Aorta (tissue), 5 donors: ENCODE results near the gene ZBTB7B. TPM values are rescaled to one million over a fixed set of nuclear protein-coding genes. Genes with fewer than 3 reads are reported as not detected.

Experiments
- ATAC-seq: fragments of 200-7000 bp; cut with Tn5 transposase; one replicate; pipeline ENCODE4 v1.9.1; 2022; ENCODE audit warnings: moderate library complexity; ENCODE audit not compliant: low FRiP score
- DNase-seq, 2 donors: peaks; one replicate each; pipeline ENCODE4 v3.0.0-alpha.2; 2020
- H3K27ac ChIP-seq, 2 donors: one replicate each; pipeline ENCODE4 v1.5.1; 2013; ENCODE audit warnings: low read length in 2 of 2, mild to moderate bottlenecking in 2 of 2, moderate library complexity in 2 of 2, control low read depth in 1 of 2, inconsistent platforms in 1 of 2, low read depth in 1 of 2
- H3K27me3 ChIP-seq, 2 donors: one replicate each; pipeline ENCODE4 v1.6.1; 2013; ENCODE audit warnings: control low read depth in 1 of 2, low read length in 1 of 2, mild to moderate bottlenecking in 1 of 2, moderate library complexity in 1 of 2; ENCODE audit not compliant: insufficient read depth in 2 of 2, control insufficient read depth in 1 of 2
- H3K36me3 ChIP-seq, 2 donors: one replicate each; pipeline ENCODE4 v1.6.1; 2013; ENCODE audit warnings: control low read depth in 1 of 2, low read length in 1 of 2, mild to moderate bottlenecking in 1 of 2; ENCODE audit not compliant: insufficient read depth in 2 of 2, control insufficient read depth in 1 of 2
- H3K4me1 ChIP-seq, 2 donors: one replicate each; pipeline ENCODE4 v1.6.1; 2013; ENCODE audit warnings: low read length in 2 of 2, control low read depth in 1 of 2, mild to moderate bottlenecking in 1 of 2, moderate library complexity in 1 of 2; ENCODE audit not compliant: insufficient read depth in 2 of 2, control insufficient read depth in 1 of 2
- H3K4me3 ChIP-seq, 2 donors: one replicate each; pipeline ENCODE4 v1.5.1; 2013; ENCODE audit warnings: low read length in 2 of 2, control low read depth in 1 of 2, mild to moderate bottlenecking in 1 of 2
- H3K9me3 ChIP-seq: one replicate; pipeline ENCODE4 v1.6.1; 2013; ENCODE audit warnings: mild to moderate bottlenecking, low read length; ENCODE audit not compliant: control insufficient read depth
- WGBS, 2 donors: extraction: QIAGEN DNeasy Blood & Tissue Kit; methylation state at CpG; one replicate each; pipeline ENCODE4 v1.1.7; 2013; 5-methylcytosine and 5-hydroxymethylcytosine counted together
- intact Hi-C, 2 donors: fragments of 100-400 bp; cut with DNase I; formaldehyde crosslinking; loops; one replicate each; pipeline versions ENCODE4 v1.14.2 to v1.15.0; 2022
- polyA plus RNA-seq, 2 donors: library from polyadenylated mRNA; stranded (reverse); fragments of 200-250 nt; gene quantifications; one replicate each; pipeline ENCODE4 v1.2.3, GENCODE V29; 2013
- total RNA-seq, 2 donors: library from RNA; stranded (reverse); fragmentation: NEBNext Ultra II Directional; extraction: Animal tissue kit (Norgen Biotek cat#: 25700); gene quantifications; one replicate each; pipeline ENCODE4 v1.2.1, GENCODE V29; 2021
- donor health status: healthy with polysubstance abuse.
- donor health status: Bipolar disorder and iron deficiency.
- donor health status: DM: no; HTN: no; CAD: no.
- donor health status: DM: no; HTN: no; CAD: no.
- donor health status: DM: yes; HTN: yes; CAD: no.

ZBTB7B gene
- total and polyA plus RNA-seq, 4 donors, result 23.3 to 71.1 (median 39.6) TPM

DNA sequence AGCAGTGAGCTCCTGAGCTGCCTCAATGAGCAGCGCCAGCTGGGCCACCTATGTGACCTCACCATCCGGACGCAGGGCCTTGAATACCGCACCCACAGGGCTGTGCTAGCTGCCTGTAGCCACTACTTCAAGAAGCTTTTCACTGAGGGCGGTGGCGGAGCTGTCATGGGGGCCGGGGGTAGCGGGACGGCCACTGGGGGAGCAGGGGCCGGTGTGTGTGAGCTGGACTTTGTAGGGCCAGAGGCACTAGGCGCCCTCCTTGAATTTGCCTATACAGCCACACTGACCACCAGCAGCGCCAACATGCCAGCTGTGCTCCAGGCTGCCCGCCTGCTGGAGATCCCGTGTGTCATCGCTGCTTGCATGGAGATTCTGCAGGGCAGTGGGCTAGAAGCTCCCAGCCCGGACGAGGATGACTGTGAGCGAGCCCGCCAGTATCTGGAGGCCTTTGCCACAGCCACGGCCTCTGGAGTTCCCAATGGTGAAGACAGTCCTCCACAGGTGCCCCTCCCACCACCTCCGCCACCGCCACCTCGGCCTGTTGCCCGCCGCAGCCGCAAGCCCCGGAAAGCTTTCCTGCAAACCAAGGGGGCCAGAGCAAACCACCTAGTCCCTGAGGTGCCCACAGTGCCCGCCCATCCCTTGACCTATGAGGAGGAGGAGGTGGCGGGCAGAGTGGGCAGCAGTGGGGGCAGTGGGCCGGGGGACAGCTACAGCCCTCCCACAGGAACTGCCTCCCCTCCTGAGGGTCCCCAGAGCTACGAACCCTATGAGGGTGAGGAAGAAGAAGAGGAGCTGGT lies 12.3 kb downstream of the ZBTB7B start:
- intact Hi-C loops, result loop anchor here (5.0 kb wide), 2 partner anchors 48 to 58 kb away; partner anchors contain the start of gene PBXIP1 (in 1 of the 2)
- no peaks in the 10 kb centered on the region for H3K4me1 ChIP-seq
- no peaks in the 10 kb centered on the region for H3K27me3 ChIP-seq
- no peaks in the 10 kb centered on the region for H3K9me3 ChIP-seq
- H3K27ac ChIP-seq, result no peak overlapping the region
- H3K36me3 ChIP-seq, result no peaks in the 10 kb centered on the region
- 90 to 91% methylated on average over 29 to 31 of the region's 31 CpGs for WGBS, 2 donors
- no peak overlapping the region for H3K4me3 ChIP-seq
- DNase-seq (no peak), ATAC-seq (no peak)

DNA sequence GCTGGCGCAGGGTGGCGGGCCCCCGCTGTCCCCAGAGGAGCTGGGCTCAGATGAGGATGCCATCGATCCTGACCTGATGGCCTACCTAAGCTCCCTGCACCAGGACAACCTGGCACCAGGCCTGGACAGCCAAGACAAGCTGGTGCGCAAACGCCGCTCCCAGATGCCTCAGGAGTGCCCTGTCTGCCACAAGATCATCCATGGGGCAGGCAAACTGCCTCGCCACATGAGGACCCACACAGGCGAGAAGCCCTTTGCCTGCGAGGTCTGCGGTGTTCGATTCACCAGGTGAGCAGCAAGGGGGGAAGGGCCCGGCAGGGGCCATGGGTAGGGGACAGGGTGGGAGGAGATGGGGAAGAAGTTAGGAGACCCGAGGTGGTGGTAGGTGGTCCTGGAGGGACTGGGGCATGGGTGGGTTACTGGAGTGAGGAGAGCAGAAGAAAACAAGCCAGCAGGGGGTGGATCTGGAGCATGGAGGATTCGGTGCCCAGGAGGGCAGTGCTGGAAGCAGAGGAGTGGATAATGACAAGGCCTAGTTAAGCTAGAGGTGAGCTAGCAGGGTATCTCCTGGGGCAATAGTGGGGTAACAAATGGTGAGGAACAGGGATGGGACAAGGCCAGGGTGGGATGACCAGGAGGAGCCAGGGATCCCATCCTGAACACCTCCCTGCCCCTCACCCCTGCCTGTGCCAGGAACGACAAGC lies 13.1 kb downstream of the ZBTB7B start:
- no peak overlapping the region for H3K27ac ChIP-seq
- intact Hi-C loops, result loop anchor here (5.0 kb wide), 2 partner anchors 48 to 58 kb away; partner anchors contain the start of gene PBXIP1 (in 1 of the 2)
- DNase-seq, result no peak

GRCh38 chr1:155016231-155016831 lies 13.7 kb downstream of the ZBTB7B start:
- no peak overlapping the region for H3K4me3 ChIP-seq
- H3K27ac ChIP-seq, result peak overlapping the region in 1 of 2 donors; percentile 12
- no peaks in the 10 kb centered on the region for H3K4me1 ChIP-seq
- DNase-seq (no peak), ATAC-seq (no peak)
- WGBS, 2 donors, result 87% methylated on average over 26 of the region's 26 CpGs
- H3K27me3 ChIP-seq, result no peaks in the 10 kb centered on the region
- H3K36me3 ChIP-seq, result no peaks in the 10 kb centered on the region
- intact Hi-C loops, result loop anchor here (5.0 kb wide), 2 partner anchors 49 to 59 kb away; partner anchors contain the start of gene PBXIP1 (in 1 of the 2)
- H3K9me3 ChIP-seq, result no peaks in the 10 kb centered on the region

More for the DNA sequence above, 13.1 kb downstream of the ZBTB7B start:
- Histone ChIP-seq H3K27me3 (no peaks in the 10 kb centered on the region), H3K9me3 (no peaks in the 10 kb centered on the region), H3K4me3 (no peak overlapping the region), H3K36me3 (no peaks in the 10 kb centered on the region), H3K4me1 (no peaks in the 10 kb centered on the region)
- 79 to 83% methylated on average over 16 of the region's 16 CpGs for whole genome bisulfite sequencing, 2 donors
- ATAC-seq, result no peak

GRCh38 chr1:155017041-155017945 lies 14.7 kb downstream of the ZBTB7B start:
- Histone ChIP-seq H3K36me3 (no peaks in the 10 kb centered on the region), H3K27ac (peak overlapping the region in 1 of 2 donors; percentile 76), H3K4me3 (peak overlapping the region in 1 of 2 donors; percentile 32), H3K27me3 (no peaks in the 10 kb centered on the region), H3K9me3 (no peaks in the 10 kb centered on the region), H3K4me1 (no peaks in the 10 kb centered on the region)
- 3% methylated on average over 37 to 49 of the region's 49 CpGs for WGBS, 2 donors
- peak; percentile 95 for ATAC-seq
- DNase-seq, result peak; percentile 88 to 97
- intact Hi-C loops, result loop anchor here (1.0 to 5.0 kb wide), 3 partner anchors 50 to 81 kb away; partner anchors contain the start of genes PBXIP1 (in 1 of the 2) and PMVK (in 1 of the 2)

DNA sequence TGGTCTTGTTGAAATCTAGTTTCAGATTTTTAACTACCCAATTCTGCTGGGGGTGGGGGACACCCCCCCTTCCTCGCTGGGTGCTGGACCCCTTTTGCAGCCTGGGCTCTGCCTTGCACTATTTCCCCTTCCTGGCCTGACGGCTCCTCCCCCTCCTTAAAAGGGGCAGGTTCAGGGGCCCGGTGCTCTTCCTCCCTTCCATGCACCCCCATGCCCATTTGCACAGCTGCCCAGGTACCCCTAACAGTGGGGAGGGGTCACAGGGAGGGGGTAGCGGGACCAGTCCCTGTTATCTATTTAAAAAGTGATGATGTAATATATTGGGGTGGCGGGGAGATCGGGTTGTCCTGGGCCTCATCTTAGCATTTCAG lies 15.3 kb downstream of the ZBTB7B start:
- ATAC-seq (no peak), DNase-seq (no peak)
- intact Hi-C loops, result loop anchor here (1.0 to 5.0 kb wide), 3 partner anchors 51 to 82 kb away; partner anchors contain the start of genes PBXIP1 (in 1 of the 2) and PMVK (in 1 of the 2)
- Histone ChIP-seq H3K27ac (no peak overlapping the region), H3K9me3 (no peaks in the 10 kb centered on the region), H3K36me3 (no peaks in the 10 kb centered on the region), H3K27me3 (no peaks in the 10 kb centered on the region), H3K4me1 (no peaks in the 10 kb centered on the region), H3K4me3 (no peak overlapping the region)
- 52 to 54% methylated on average over 6 of the region's 6 CpGs for WGBS, 2 donors

DNA sequence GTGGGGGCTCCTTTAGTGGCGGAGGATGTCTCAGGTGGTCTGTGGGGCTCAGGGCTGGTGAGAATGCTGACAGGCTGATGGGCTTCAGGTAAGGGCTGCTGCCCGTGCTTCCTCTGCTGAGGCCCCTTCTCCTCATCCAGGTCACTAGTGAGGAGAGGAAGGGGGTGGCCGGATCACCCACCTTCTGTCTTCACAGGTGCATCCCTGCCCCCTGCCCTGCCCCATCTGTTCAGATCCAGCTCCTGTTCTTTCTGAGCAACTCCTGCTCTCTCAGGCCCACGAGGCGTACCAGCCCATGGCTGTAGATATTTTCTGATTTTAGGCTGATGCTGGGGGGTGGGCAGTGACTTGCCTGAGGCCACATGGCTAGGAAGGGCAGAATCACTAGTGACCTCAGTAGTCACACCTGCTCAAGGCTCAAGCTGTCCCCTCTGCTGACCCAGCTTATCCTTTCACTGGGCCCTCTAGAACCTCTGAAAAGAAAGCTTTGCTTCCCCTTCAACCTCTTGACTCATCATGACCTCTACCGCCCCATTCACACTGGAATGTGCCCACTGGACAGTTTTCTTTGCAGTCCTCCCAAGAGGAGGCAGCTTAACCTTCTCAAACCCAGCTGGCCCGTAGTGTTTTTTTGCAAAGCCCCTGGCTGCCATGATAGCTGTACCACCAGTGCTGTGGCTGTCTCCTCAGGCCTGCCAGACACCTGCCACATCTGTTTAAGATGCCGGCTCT lies 16.2 kb downstream of the ZBTB7B start:
- Histone ChIP-seq H3K27me3 (no peaks in the 10 kb centered on the region), H3K36me3 (no peaks in the 10 kb centered on the region), H3K4me3 (no peak overlapping the region), H3K4me1 (no peaks in the 10 kb centered on the region), H3K27ac (no peak overlapping the region), H3K9me3 (no peaks in the 10 kb centered on the region)
- intact Hi-C loops, result loop anchor here (5.0 kb wide), 2 partner anchors 51 to 61 kb away; partner anchors contain the start of gene PBXIP1 (in 1 of the 2)
- DNase-seq (no peak), ATAC-seq (no peak)
- 87 to 88% methylated on average over 7 to 8 of the region's 8 CpGs for WGBS, 2 donors

- Histone ChIP-seq H3K9me3 (no peaks in the 10 kb centered on the region), H3K4me3 (no peak overlapping the region), H3K36me3 (no peaks in the 10 kb centered on the region), H3K4me1 (no peaks in the 10 kb centered on the region), H3K27ac (no peak overlapping the region), H3K27me3 (no peaks in the 10 kb centered on the region)
- whole genome bisulfite sequencing, 2 donors, result 83 to 86% methylated on average over 11 of the region's 11 CpGs
- intact Hi-C loops, result loop anchor here (5.0 kb wide), 2 partner anchors 52 to 62 kb away; partner anchors contain the start of gene PBXIP1 (in 1 of the 2)
- ATAC-seq (no peak), DNase-seq (no peak)
These were observed 17.0 kb downstream of the ZBTB7B start for GRCh38 chr1:155019377-155020245.
